Measurements from ENCODE around the gene SLC17A5. TPM values are rescaled to one million over a fixed set of nuclear protein-coding genes. Genes with fewer than 3 reads are reported as not detected.
"Not testable (repeated sequence)": the region's sequence is repeated elsewhere in the genome, so short reads cannot be mapped to it uniquely, and the experiment has no call there.

SLC17A5 gene
- total RNA-seq, 6 donors from 2014 or later: 13.0 to 32.5 (median 22.3) TPM

GRCh38 chr6:73556836-73557235 lies 97.0 kb downstream of the SLC17A5 start:
- no peak for DNase-seq
- H3K36me3 ChIP-seq: no peaks in the 10 kb centered on the region
- no peak overlapping the region for H3K4me3 ChIP-seq
- H3K27ac ChIP-seq: no peak overlapping the region
- H3K4me1 ChIP-seq: peaks cover 0 to 7% (median 0%) of the 10 kb centered on the region in 4 donors
- no peak for ATAC-seq (ENCODE audit: low FRiP score in 2 of 2)
- TF ChIP-seq CTCF (IDR thresholded peaks at IDR 0.05): no peak
- H3K9me3 ChIP-seq: no peaks in the 10 kb centered on the region
- WGBS, 2 donors: 58 to 70% methylated on average over 1 of the region's 1 CpG
- no peaks in the 10 kb centered on the region for H3K27me3 ChIP-seq

- H3K27me3 ChIP-seq; ATAC-seq (ENCODE audit: low FRiP score in 2 of 2); H3K36me3 ChIP-seq; H3K4me1 ChIP-seq; H3K9me3 ChIP-seq; H3K27ac ChIP-seq; DNase-seq; H3K4me3 ChIP-seq: not testable (repeated sequence)
- WGBS, 2 donors: 93 to 96% methylated on average over 11 of the region's 11 CpGs
Measured at GRCh38 chr6:73555380-73555949, 98.3 kb downstream of the SLC17A5 start.

DNA sequence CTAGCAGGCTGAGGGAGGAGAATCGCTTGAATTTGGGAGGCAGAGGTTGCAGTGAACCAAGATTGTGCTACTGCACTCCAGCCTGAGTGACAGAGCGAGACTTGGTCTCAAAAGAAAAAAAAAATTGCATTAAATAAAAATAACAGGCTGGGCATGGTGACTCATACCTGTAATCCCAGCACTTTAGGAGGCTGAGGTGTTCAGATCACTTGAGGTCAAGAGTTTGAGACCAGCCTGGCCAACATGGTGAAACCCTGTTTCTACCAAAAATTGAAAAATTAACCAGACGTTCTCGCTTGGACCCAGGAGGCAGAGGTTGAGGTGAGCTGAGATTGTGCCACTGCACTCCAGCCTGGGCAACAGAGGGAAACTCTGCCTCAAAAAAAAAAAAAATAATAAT lies 102.7 kb downstream of the SLC17A5 start:
- not testable (repeated sequence) for H3K4me3 ChIP-seq; H3K4me1 ChIP-seq; ATAC-seq (ENCODE audit: low FRiP score in 2 of 2); H3K36me3 ChIP-seq; H3K27me3 ChIP-seq; H3K9me3 ChIP-seq; DNase-seq; H3K27ac ChIP-seq
- WGBS, 2 donors: 89 to 90% methylated on average over 4 of the region's 4 CpGs

DNA sequence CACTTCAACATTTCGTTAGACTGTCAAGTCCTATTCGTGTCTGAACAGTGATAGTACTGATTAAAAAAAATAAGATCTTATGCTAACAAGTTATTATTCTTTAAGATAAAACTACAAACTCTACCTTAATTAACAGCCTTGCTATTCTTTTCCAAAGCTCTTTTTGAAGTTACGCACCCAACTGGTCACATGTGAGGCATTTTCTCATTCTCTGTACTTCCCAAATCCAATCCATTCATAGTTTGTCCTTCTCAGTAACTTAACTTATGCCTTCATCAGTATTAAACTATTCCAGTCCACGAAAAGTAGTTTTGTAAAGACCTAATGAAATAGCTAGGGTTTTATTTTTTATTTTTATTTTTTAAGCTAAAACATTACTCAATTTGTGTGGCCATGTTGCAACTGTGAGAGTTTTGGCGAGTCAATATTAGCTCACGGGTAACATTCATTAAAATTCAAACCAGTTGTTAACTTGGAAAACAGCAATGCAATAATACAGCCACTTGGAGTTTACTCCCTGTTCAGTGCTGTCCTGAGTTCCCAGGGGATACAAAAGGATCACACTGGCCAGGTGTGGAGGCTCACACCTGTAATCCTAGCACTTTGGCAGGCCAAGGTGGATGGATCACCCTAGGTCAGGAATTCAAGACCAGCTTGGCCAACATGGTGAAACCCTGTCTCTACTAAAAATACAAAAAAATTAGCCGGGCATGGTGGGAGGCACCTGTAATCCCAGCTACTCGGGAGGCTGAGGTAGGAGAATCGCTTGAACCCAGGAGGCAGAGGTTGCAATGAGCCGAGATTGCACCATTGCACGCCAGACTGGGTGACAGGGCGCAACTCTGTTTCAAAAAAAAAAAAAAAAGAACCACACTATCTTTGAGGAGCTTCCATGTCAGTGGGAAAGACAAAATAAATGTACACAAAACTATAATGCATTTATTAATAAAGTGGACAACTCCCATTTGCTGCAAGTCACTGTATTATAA lies 105.0 kb downstream of the SLC17A5 start:
- Histone ChIP-seq H3K27me3 (no peaks in the 10 kb centered on the region), H3K36me3 (no peaks in the 10 kb centered on the region), H3K9me3 (no peaks in the 10 kb centered on the region), H3K4me1 (no peaks in the 10 kb centered on the region), H3K4me3 (no peak overlapping the region), H3K27ac (no peak overlapping the region)
- ATAC-seq (ENCODE audit: low FRiP score in 2 of 2): no peak
- no peak for TF ChIP-seq POLR2A (IDR thresholded peaks at IDR 0.05)
- TF ChIP-seq POLR2AphosphoS5 (IDR thresholded peaks at IDR 0.05): no peak
- no peak for TF ChIP-seq EP300 (IDR thresholded peaks at IDR 0.05)
- TF ChIP-seq CTCF (IDR thresholded peaks at IDR 0.05): no peak
- DNase-seq: no peak
- WGBS, 2 donors: 85 to 89% methylated on average over 12 of the region's 12 CpGs

DNA sequence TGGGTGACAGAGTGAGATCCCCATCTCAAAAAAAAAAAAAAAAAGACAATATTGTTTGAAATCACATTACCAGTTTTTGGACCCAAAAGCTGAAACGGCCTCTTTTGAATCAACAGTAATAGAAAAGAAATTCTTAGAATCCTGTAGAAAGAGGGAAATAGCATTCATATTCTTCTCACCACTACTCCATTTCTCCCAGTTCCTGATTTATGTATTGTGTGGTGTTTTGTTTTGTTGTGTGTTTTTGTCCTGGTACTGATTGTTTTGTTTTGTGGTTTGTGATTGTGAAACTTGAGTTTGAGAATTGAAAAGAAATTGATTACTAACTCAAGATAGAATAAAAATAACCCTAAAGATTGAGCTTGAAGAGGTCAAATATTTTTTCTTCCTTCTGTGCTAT lies 106.8 kb downstream of the SLC17A5 start:
- H3K27ac ChIP-seq: no peak overlapping the region
- no peak for ATAC-seq (ENCODE audit: low FRiP score in 2 of 2)
- no peaks in the 10 kb centered on the region for H3K4me1 ChIP-seq
- WGBS, 2 donors: 78 to 83% methylated on average over 1 of the region's 1 CpG
- no peaks in the 10 kb centered on the region for H3K36me3 ChIP-seq
- no peaks in the 10 kb centered on the region for H3K9me3 ChIP-seq
- no peaks in the 10 kb centered on the region for H3K27me3 ChIP-seq
- no peak overlapping the region for H3K4me3 ChIP-seq
- TF ChIP-seq CTCF (IDR thresholded peaks at IDR 0.05): no peak
- no peak for TF ChIP-seq POLR2AphosphoS5 (IDR thresholded peaks at IDR 0.05)
- no peak for TF ChIP-seq POLR2A (IDR thresholded peaks at IDR 0.05)
- TF ChIP-seq EP300 (IDR thresholded peaks at IDR 0.05): no peak
- no peak for DNase-seq

Small RNA genes lying within 50 kb of the gene (small RNA-seq; reads per million reads assigned to genes)
- 0 reads per million in 4 donors for gene RPS27P15

Other genes starting within 250 kb of the SLC17A5 start
- gene CGAS, start 201.7 kb downstream of the SLC17A5 start, total RNA-seq: 10 to 100 TPM in 2 of 6 donors, 1 to 10 TPM in 4; 4.9 to 15.7 (median 9.0) TPM
- gene MTO1, start 192.3 kb downstream of the SLC17A5 start, total RNA-seq: 10 to 100 TPM in 5 of 6 donors, 1 to 10 TPM in 1; 8.9 to 56.6 (median 25.9) TPM
- over 10,000 TPM in 1 of 6 donors, 1,000 to 10,000 TPM in 5; 3,617 to 10,582 (median 7,272) TPM for gene EEF1A1, start 133.0 kb downstream of the SLC17A5 start, total RNA-seq
- gene CD109, start 42.2 kb upstream of the SLC17A5 start, total RNA-seq: 10 to 100 TPM in 5 of 6 donors, 1 to 10 TPM in 1; 4.2 to 25.5 (median 21.3) TPM

All from upper lobe of left lung (tissue), 6 donors.